Measurements from ENCODE around the gene CHRM3. TPM values are rescaled to one million over a fixed set of nuclear protein-coding genes. Genes with fewer than 3 reads are reported as not detected.

The CHRM3 gene
- 1.1 and 2.0 TPM in 2 replicates for total RNA-seq

DNA sequence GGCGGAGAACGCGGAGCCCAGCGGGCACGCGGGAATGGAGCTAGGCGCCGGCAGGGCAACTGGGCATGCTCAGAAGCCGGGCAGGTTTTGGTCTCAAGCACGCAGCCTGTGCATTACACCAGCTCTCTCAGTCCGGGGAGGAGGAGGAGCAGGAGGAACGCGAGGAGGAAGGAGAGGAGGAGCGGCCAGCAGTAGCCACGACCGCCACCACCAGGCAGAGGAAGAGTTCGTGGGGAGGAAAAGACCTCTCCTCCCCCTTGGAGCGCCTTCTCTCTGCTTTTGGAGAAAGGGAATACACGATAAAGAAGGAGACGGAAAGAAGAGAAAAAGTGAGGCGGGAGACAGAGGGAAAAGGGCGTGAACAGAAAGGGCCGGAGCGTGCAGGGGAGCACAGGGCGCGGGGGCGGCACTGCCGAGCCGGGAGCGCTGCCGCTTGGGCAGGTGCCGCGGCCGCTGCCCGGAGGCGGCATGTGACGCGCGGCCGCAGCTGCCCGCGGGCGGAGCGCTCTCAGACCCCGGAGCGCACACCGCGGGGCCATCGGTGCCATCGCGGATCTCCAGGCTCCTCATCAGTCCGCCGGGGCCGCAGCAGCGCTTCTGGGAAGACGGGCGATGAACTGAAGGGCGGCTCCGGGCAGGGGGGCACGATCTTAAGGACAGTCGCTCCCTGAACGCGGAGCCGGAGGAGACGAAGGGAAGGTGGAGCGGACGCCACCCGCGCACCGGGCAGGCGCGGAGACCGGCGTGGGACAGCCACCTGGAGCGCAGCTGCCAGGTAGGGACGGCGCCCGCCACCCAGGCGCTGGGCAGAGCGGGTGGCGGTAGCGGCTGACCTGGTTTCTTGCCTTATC, at the start of gene CHRM3:
Gene CHRM3 (plus strand): TSS at position 116 of the 851 bp plus-strand sequence. CDS start 520,884 bp downstream, outside the sequence.

All from vein endothelial cell (primary cell).